ENCODE measurements around the gene PIGV.

The PIGV gene

GRCh38 chr1:26786437-26787380 is 1.0 kb upstream of the PIGV start (continued):
- TF ChIP-seq ZNF639 (tag by site-specific recombination; IDR thresholded peaks at IDR 0.05) (no peak), PRDM10 (tag by site-specific recombination; IDR thresholded peaks at IDR 0.05) (peak; percentile 96), ZNF629 (tag by site-specific recombination; IDR thresholded peaks at IDR 0.05) (no peak), ZFP37 (tag by site-specific recombination; IDR thresholded peaks at IDR 0.05) (no peak), RBAK (tag by site-specific recombination; IDR thresholded peaks at IDR 0.05) (no peak), SP7 (tag by site-specific recombination; IDR thresholded peaks at IDR 0.05) (no peak), ZNF426 (tag by site-specific recombination; IDR thresholded peaks at IDR 0.05) (no peak), ZNF416 (tag by site-specific recombination; IDR thresholded peaks at IDR 0.05) (no peak), ZNF398 (tag by site-specific recombination; IDR thresholded peaks at IDR 0.05) (no peak), ZBTB7A (tag by site-specific recombination; IDR thresholded peaks at IDR 0.05; ENCODE audit: low read depth) (no peak), EGR2 (tag by site-specific recombination; IDR thresholded peaks at IDR 0.05; ENCODE audit: low read depth) (peak; percentile 55; the same call in 1 of the 2 replicates), ZNF146 (tag by site-specific recombination; IDR thresholded peaks at IDR 0.05) (no peak), ZNF549 (tag by site-specific recombination; IDR thresholded peaks at IDR 0.05) (no peak), GLIS2 (tag by site-specific recombination; IDR thresholded peaks at IDR 0.05) (peak; percentile 45; the same call in 1 of the 2 replicates), ZNF600 (tag by site-specific recombination; IDR thresholded peaks at IDR 0.05) (peak; percentile 52), PRDM1 (tag by site-specific recombination; IDR thresholded peaks at IDR 0.05) (0 out of 2 replicates have a peak, but pooled peaks have one; percentile 49), ZNF148 (tag by site-specific recombination; IDR thresholded peaks at IDR 0.05; ENCODE audit: borderline replicate concordance) (no peak), ZNF280D (tag by site-specific recombination; IDR thresholded peaks at IDR 0.05) (no peak), ZNF362 (tag by site-specific recombination; IDR thresholded peaks at IDR 0.05) (peak; percentile 92), MZF1 (tag by site-specific recombination; IDR thresholded peaks at IDR 0.05; ENCODE audit: borderline replicate concordance) (no peak), ZSCAN30 (tag by site-specific recombination; IDR thresholded peaks at IDR 0.05) (no peak), BCL11A (tag by site-specific recombination; IDR thresholded peaks at IDR 0.05; ENCODE audit: low read depth) (no peak), SP2 (tag by site-specific recombination; IDR thresholded peaks at IDR 0.05) (peak; percentile 51), FEZF1 (tag by site-specific recombination; IDR thresholded peaks at IDR 0.05) (no peak), ZNF112 (tag by site-specific recombination; IDR thresholded peaks at IDR 0.05) (no peak)
